Breast epithelium (tissue), 4 donors: ENCODE data around the gene TPST1. TPM values are rescaled to one million over a fixed set of nuclear protein-coding genes. Genes with fewer than 3 reads are reported as not detected.
"Not testable (repeated sequence)": the region's sequence is repeated elsewhere in the genome, so short reads cannot be mapped to it uniquely, and the experiment has no call there.

Experiments used
- DNase-seq, 2 donors: peaks; one replicate each; pipeline ENCODE4 v3.0.0-alpha.2; 2019; ENCODE audit warnings: low spot score in 2 of 2
- H3K27ac ChIP-seq, 2 donors: fragments of 200-600 bp; sonication (generic) in 1 of 2; one replicate each; pipeline ENCODE4 v1.5.1; 2016 to 2019; ENCODE audit warnings: mild to moderate bottlenecking in 1 of 2
- H3K27me3 ChIP-seq, 2 donors: fragments of 200-600 bp; sonication (generic) in 1 of 2; one replicate each; pipeline versions ENCODE4 v1.5.1 to v1.6.0; 2017 to 2019; ENCODE audit warnings: control low read depth in 1 of 2, mild to moderate bottlenecking in 1 of 2
- H3K36me3 ChIP-seq: fragments of 200-600 bp; one replicate; pipeline ENCODE4 v1.5.1; 2019
- H3K4me1 ChIP-seq, 2 donors: fragments of 200-600 bp; sonication (generic); one replicate each; pipeline ENCODE4 v1.5.1; 2016 to 2019; ENCODE audit warnings: control low read depth in 1 of 2
- H3K4me3 ChIP-seq, 3 donors: fragments of 200-600 bp; sonication (generic); 1 replicate in 2 of 3; 2 replicates in 1 of 3; pipeline ENCODE4 v1.5.1; 2016 to 2019; ENCODE audit warnings: mild to moderate bottlenecking in 3 of 3, moderate library complexity in 2 of 3
- H3K9me3 ChIP-seq, 2 donors: fragments of 200-600 bp; sonication (generic) in 1 of 2; one replicate each; pipeline ENCODE4 v1.5.1; 2016 to 2019; ENCODE audit warnings: control low read depth in 1 of 2
- CTCF ChIP-seq, 3 donors: fragments of 450-650 bp; IDR thresholded peaks; one replicate each; pipeline ENCODE4 v1.5.1; 2016 to 2017; ENCODE audit warnings: antibody characterized with exemption in 3 of 3, mild to moderate bottlenecking in 3 of 3, moderate library complexity in 3 of 3
- POLR2A ChIP-seq: fragments of 450-650 bp; IDR thresholded peaks from one replicate; pipeline ENCODE4 v1.6.1; 2016; ENCODE audit warnings: antibody characterized with exemption, mild to moderate bottlenecking, moderate library complexity
- POLR2AphosphoS5 ChIP-seq, 3 donors: sonication (generic); formaldehyde crosslinking; IDR thresholded peaks; one replicate each; pipeline ENCODE4 v1.6.1; 2017; ENCODE audit warnings: antibody characterized with exemption in 3 of 3
- intact Hi-C: fragments of 100-400 bp; cut with DNase I; formaldehyde crosslinking; loops from one replicate; pipeline ENCODE4 v1.15.1; 2023; ENCODE audit warnings: low total_unique reads
- total RNA-seq, 3 donors: library from RNA; depleted of rRNA; stranded (reverse); fragments of >200 nt; gene quantifications; one replicate each; pipeline ENCODE4 v1.1.0, GENCODE V29; 2016

The TPST1 gene
- total RNA-seq, 3 donors from 2014 or later = 23.2 to 34.4 (median 23.3) TPM

DNA sequence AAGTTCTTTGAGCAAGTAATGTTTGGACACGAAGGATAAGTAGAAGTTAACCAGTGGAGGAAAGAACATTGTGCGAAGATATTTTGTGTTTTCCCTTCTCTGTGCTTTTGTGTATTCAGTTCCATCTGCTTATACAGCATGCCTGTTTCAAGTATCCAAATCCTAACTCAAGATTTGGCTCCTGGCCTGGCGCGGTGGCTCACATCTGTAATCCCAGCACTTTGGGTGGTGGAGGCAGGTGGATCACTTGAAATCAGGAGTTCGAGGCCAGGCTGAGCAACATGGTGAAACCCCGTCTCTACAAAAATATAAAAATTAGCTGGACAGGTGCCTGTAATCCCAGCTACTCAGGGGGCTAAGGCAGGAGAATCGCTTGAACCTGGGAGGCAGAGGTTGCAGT is 40.8 kb upstream of the TPST1 start:
- intact Hi-C loops = no loop called here
- Histone ChIP-seq H3K4me3 (no peak overlapping the region), H3K4me1 (no peaks in the 10 kb centered on the region), H3K27me3 (no peaks in the 10 kb centered on the region), H3K27ac (no peak overlapping the region), H3K9me3 (peaks cover 4 to 8% of the 10 kb centered on the region in 2 donors), H3K36me3 (no peaks in the 10 kb centered on the region)
- no peak for DNase-seq
- TF ChIP-seq POLR2A = no peak
- no peak for TF ChIP-seq POLR2AphosphoS5 (IDR thresholded peaks at IDR 0.05)
- no peak for TF ChIP-seq CTCF (IDR thresholded peaks at IDR 0.05)

DNA sequence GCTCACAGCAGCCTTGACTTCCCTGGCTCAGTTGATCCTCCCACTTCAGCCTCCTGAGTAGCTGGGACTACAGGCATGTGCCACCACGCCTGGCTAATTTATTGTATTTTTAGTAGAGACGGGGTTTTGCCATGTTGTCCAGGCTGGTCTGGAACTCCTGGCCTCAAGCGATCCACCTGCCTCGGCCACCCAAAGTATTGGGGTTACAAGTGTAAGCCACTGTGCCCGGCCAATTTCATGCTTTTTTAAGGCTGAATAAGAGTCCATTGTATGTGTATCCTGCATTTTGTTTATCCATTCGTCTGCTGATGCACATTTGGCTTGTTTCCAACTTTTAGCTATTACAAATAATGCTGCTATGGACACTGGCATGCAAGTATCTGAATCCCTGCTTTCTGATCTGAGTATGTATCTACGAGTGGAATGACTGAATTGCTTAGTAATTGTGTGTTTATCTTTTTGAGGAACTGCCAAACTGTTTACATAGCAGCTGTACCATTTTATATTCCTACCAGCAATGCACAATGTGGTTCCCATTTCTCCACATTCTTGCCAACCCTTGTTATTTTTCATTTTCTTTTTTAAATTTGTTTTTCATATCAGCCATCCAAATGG is 37.3 kb upstream of the TPST1 start:
- no peak for TF ChIP-seq CTCF (IDR thresholded peaks at IDR 0.05)
- no peak for TF ChIP-seq POLR2AphosphoS5 (IDR thresholded peaks at IDR 0.05)
- no peak for TF ChIP-seq POLR2A
- Histone ChIP-seq H3K27me3 (no peaks in the 10 kb centered on the region), H3K27ac (no peak overlapping the region), H3K9me3 (no peaks in the 10 kb centered on the region), H3K36me3 (no peaks in the 10 kb centered on the region), H3K4me1 (no peaks in the 10 kb centered on the region), H3K4me3 (no peak overlapping the region)
- intact Hi-C loops = no loop called here
- no peak for DNase-seq

DNA sequence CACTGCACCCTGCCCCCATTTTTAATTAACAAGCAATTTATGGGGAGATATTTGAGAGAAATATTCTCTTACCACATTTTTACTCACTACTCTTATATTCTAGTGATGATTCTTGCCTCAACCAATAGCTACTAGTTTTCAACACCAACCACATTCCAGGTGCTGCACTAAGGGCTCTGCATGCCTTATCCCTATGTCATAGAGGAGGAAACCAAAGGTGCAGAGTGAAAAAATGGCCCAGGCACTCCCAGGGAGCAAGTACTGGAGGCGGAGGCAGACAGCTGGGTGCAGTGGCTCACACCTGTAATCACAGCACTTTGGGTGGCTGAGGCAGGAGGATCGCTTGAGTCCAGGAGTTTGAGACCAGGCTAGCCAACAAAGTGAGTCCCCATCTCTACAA is 35.5 kb upstream of the TPST1 start:
- intact Hi-C loops = no loop called here
- Histone ChIP-seq H3K27ac (no peak overlapping the region), H3K27me3 (no peaks in the 10 kb centered on the region), H3K36me3 (no peaks in the 10 kb centered on the region), H3K4me1 (no peaks in the 10 kb centered on the region), H3K4me3 (no peak overlapping the region), H3K9me3 (no peaks in the 10 kb centered on the region)
- TF ChIP-seq CTCF (IDR thresholded peaks at IDR 0.05) (no peak), POLR2A (no peak), POLR2AphosphoS5 (IDR thresholded peaks at IDR 0.05) (no peak)
- DNase-seq = no peak

DNA sequence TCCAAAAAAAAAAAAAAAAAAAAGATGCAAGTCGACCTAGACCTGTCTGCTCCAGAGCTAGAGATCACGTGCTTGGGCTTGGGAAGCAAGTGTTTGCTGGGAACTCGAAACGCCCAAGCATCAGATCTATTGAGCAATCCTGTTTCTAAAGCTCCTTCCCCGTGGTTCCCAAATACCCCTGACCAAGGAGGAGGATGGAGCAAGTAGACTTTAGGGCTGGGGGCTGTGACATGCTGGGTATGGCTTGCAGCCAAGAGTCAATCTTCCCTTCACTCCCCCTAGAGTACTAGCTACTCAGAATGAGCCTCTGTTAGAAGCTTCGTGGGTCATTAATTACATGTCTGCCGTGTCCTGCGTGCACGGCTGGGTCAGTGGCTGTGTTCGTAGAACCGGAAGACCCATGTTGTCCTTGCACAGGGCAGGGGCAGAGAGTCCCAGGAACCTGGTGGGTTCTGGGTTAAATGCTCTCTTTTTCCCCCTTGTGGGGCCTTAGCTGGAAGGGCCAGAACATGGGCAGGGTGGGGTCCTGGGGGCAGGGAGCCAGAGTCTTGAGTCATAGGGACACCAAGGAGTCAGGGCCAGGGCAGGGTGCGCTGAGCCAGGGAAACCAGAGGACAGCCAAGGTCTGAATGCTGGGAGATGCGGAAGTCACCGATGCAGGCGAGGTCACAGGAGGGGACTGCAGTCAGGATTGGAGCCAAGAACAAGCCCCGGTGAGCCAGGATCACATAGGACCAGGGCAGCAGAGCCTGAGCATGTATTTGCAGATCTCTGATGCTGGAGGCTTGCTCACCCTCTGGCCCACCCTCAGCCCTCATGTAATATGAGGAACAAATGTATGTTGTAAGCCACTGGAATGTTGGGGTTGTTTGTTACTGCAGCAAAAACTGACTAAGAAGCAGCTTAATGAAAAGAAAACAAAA is 34.6 kb upstream of the TPST1 start:
- Histone ChIP-seq H3K9me3 (no peaks in the 10 kb centered on the region), H3K27ac (peak overlapping the region in 1 of 2 donors; percentile 70), H3K36me3 (no peaks in the 10 kb centered on the region), H3K27me3 (no peaks in the 10 kb centered on the region), H3K4me3 (peak overlapping the region in 1 of 3 donors; percentile 15), H3K4me1 (no peaks in the 10 kb centered on the region)
- TF ChIP-seq POLR2AphosphoS5 (IDR thresholded peaks at IDR 0.05) (peak in 1 of 3 donors; percentile 19), POLR2A (no peak)
- DNase-seq = no peak
- intact Hi-C loops = no loop called here

GRCh38 chr7:66172536-66173401 is 32.4 kb upstream of the TPST1 start:
- intact Hi-C loops, H3K27me3 ChIP-seq, H3K4me3 ChIP-seq, H3K4me1 ChIP-seq, H3K27ac ChIP-seq, H3K9me3 ChIP-seq, H3K36me3 ChIP-seq, DNase-seq: not testable (repeated sequence)
